ENCODE results near the gene TRMU. TPM values are rescaled to one million over a fixed set of nuclear protein-coding genes. Genes with fewer than 3 reads are reported as not detected.

The TRMU gene
- polyA plus RNA-seq, 4 donors: 30.3 to 64.4 (median 53.3) TPM

DNA sequence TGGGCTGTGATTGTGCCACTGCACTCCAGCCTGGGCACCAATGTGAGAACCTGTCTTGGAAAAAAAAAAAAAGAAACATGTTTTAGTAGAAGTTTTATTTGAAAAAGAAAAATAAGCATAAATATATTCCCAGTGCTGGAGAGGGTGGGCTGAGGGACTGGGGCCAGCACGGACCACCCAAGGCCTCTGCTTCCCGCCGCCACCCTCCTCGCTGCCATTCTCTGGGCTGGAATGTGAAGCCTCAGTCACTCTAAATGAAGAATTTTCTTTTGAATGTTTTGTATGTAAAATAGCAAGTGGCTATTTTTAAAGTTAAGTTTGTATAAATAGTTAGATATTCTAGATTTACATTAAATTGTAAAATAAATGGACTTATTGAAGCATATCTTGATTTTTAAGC is 5.1 kb upstream of the TRMU start:
- DNase-seq (ENCODE audit: low read depth in 4 of 4, low spot score in 3 of 4): no peak

GRCh38 chr22:46331496-46331895 is 4.0 kb upstream of the TRMU start:
- DNase-seq (ENCODE audit: low read depth in 4 of 4, low spot score in 3 of 4): no peak

- DNase-seq (ENCODE audit: low read depth in 4 of 4, low spot score in 3 of 4): no peak
Measured at GRCh38 chr22:46336119-46337078, 885 bp downstream of the TRMU start.

DNA sequence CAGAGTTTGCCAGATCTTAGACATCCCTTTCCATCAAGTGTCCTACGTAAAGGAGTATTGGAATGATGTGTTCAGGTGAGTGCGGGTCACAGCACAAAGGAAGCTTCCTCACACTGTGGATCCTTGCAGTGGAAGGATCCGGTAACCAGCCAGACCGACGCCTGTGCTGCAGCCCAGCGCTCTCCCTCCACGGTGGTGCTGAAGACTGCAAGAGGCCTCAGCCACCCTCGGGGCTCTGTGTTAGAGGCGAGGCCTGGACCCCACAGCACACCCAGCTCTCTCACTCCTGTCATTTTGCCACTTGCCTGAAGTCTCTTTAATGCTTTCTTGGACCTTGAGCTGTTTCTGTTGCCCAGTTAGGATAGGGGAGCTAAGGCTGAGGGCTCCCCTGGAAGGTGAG is 2.4 kb downstream of the TRMU start:
- no peak for DNase-seq (ENCODE audit: low read depth in 4 of 4, low spot score in 3 of 4)

- no peak for DNase-seq (ENCODE audit: low read depth in 4 of 4, low spot score in 3 of 4)
Measured at GRCh38 chr22:46338636-46339035, 3.1 kb downstream of the TRMU start.

DNA sequence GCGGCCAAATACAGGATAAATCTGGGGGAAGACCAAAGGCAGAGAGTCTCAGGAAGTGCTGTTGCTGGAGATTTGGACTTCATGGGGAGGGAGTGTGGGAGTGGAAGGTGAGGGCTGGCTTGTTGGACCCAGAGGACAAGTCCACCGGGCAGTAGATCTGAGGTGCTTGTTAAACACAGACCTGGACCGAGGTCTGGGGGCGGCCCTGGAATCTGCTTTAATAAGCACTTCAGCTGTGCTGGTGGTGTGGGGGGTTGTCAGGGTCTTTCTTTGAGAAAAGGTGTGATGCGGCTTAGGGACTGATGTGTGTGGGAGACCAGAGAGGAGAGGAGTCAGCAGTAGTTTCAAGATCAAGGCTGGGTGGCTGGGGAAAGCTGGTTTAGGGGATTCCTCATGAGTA is 4.4 kb downstream of the TRMU start:
- no peak for DNase-seq (ENCODE audit: low read depth in 4 of 4, low spot score in 3 of 4)

GRCh38 chr22:46340676-46341075 is 5.2 kb downstream of the TRMU start:
- no peak for DNase-seq (ENCODE audit: low read depth in 4 of 4, low spot score in 3 of 4)

- DNase-seq (ENCODE audit: low read depth in 4 of 4, low spot score in 3 of 4): no peak
Measured at GRCh38 chr22:46346680-46347405, 11.3 kb downstream of the TRMU start.

GRCh38 chr22:46347646-46348045 is 12.1 kb downstream of the TRMU start:
- DNase-seq (ENCODE audit: low read depth in 4 of 4, low spot score in 3 of 4): no peak

GRCh38 chr22:46348099-46348695 is 12.7 kb downstream of the TRMU start:
- DNase-seq (ENCODE audit: low read depth in 4 of 4, low spot score in 3 of 4): no peak

GRCh38 chr22:46349238-46349637 is 13.7 kb downstream of the TRMU start:
- no peak for DNase-seq (ENCODE audit: low read depth in 4 of 4, low spot score in 3 of 4)

DNA sequence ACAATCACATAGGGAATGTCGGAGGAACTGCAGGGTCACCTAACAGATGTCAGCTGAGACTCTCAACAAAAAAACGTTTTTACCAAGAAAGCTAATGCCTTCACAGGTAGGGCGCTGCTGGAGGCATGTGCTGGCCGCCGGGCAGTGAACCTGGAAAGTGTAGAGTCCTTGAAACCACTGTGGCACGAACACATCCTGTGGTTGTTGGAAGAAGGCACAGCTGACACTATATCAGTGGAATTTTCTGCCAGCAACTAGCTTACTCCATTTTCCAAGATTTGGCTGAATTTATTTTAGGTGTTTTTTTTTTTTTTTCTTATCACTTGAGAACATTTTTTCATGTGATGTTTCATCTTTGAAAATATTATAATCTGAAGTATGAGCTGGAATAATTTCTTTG is 14.2 kb downstream of the TRMU start:
- no peak for DNase-seq (ENCODE audit: low read depth in 4 of 4, low spot score in 3 of 4)

- no peak for DNase-seq (ENCODE audit: low read depth in 4 of 4, low spot score in 3 of 4)
Measured at GRCh38 chr22:46350121-46350520, 14.6 kb downstream of the TRMU start.

DNA sequence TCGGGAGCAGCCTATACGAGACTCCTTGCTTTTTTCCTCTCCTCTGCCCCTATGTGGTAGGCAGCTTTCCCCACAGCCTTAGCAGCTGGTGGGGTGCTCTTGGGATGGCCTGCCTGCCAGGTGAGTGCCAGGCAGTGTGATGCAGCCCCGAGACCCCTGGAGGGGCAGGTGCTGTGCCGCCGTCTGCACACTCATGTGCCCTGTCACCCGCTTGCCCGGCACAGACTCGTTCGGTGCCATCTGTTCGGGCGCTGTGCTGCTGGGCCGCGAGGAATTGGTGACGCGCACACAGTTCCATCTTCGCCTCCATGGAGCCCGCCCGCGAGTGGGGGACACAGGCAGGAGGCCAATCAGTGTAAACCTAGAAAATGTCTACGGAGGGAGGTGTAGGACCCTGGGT is 15.1 kb downstream of the TRMU start:
- no peak for DNase-seq (ENCODE audit: low read depth in 4 of 4, low spot score in 3 of 4)

GRCh38 chr22:46351131-46351735 is 15.7 kb downstream of the TRMU start:
- no peak for DNase-seq (ENCODE audit: low read depth in 4 of 4, low spot score in 3 of 4)

GRCh38 chr22:46351767-46352166 is 16.3 kb downstream of the TRMU start:
- DNase-seq (ENCODE audit: low read depth in 4 of 4, low spot score in 3 of 4): no peak

- no peak for DNase-seq (ENCODE audit: low read depth in 4 of 4, low spot score in 3 of 4)
Measured at GRCh38 chr22:46352276-46352675, 16.8 kb downstream of the TRMU start.

DNA sequence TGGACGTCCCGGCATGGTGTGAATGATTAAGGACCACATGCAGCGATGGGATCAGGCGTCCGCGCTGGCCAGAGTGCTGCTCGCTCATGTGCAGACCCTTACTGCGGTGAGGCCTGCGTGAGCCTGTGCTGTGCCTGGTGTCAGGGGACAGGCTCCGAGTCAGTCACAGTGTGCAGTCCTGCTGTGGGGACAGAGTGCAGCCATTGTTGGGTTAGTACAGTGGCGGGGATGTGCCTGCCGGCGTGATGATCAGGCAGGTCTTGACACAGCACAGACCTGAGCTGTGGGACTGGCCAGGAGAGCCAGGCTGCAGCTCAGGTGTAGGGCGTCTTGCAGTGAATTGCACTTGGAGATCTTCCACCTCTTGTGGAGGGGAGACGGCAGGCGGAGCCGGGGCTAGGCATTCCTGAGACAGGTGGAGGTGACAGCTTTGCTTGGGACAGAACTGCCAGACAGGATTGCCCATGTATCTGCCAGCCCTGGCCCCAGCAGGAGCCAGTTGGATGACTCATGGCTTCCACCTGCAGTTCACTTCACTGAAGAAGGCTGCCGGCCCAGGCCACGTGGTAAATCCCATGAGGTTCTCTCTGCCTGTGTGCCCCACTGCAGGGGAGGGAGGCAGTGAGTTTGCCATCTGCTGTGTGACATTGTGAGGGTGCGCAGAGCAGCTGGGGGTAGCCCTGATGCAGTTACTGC is 17.3 kb downstream of the TRMU start:
- no peak for DNase-seq (ENCODE audit: low read depth in 4 of 4, low spot score in 3 of 4)

- DNase-seq (ENCODE audit: low read depth in 4 of 4, low spot score in 3 of 4): no peak
Measured at GRCh38 chr22:46353483-46354105, 18.1 kb downstream of the TRMU start.
